KMS-11 (cell line): ENCODE results near the gene IFI16.

ENCODE experiments used
- H2AFZ ChIP-seq: fragments of 200-600 bp; sonication (generic); 2 replicates; pipeline ENCODE4 v1.6.1; 2016; ENCODE audit warnings: antibody characterized with exemption, mixed run types, low read depth
- H3K27ac ChIP-seq: fragments of 200-600 bp; sonication (generic); 2 replicates; pipeline ENCODE4 v1.6.1; 2016; ENCODE audit warnings: mild to moderate bottlenecking, mixed run types
- H3K27me3 ChIP-seq: fragments of 200-600 bp; sonication (generic); 2 replicates; pipeline ENCODE4 v1.6.1; 2017; ENCODE audit warnings: mild to moderate bottlenecking, low read depth, mixed run types, moderate library complexity; ENCODE audit not compliant: insufficient read depth
- H3K36me3 ChIP-seq: fragments of 200-600 bp; sonication (generic); 2 replicates; pipeline ENCODE4 v1.6.1; 2017; ENCODE audit warnings: mild to moderate bottlenecking, mixed run types; ENCODE audit not compliant: insufficient read depth
- H3K4me1 ChIP-seq: fragments of 200-600 bp; sonication (generic); 2 replicates; pipeline ENCODE4 v1.6.1; 2016; ENCODE audit warnings: mild to moderate bottlenecking, low read depth, mixed run types; ENCODE audit not compliant: poor library complexity, severe bottlenecking
- H3K4me2 ChIP-seq: fragments of 200-600 bp; sonication (generic); 2 replicates; pipeline ENCODE4 v1.7.0; 2016; ENCODE audit warnings: mild to moderate bottlenecking, mixed run types
- H3K4me3 ChIP-seq: fragments of 200-600 bp; sonication (generic); IDR thresholded peaks from 2 replicates; pipeline ENCODE4 v1.6.1; 2017; ENCODE audit warnings: low read depth, low read length, mixed read lengths; ENCODE audit not compliant: insufficient read depth
- H3K79me2 ChIP-seq: fragments of 200-600 bp; sonication (generic); 2 replicates; pipeline ENCODE4 v1.6.1; 2016; ENCODE audit warnings: low read depth, mixed run types; ENCODE audit not compliant: insufficient read depth
- H3K9ac ChIP-seq: fragments of 200-600 bp; sonication (generic); 2 replicates; pipeline ENCODE4 v1.6.1; 2016; ENCODE audit warnings: mild to moderate bottlenecking, mixed run types
- H4K20me1 ChIP-seq: fragments of 200-600 bp; sonication (generic); 2 replicates; pipeline ENCODE4 v1.6.1; 2016; ENCODE audit warnings: mild to moderate bottlenecking, mixed run types; ENCODE audit not compliant: insufficient read depth
- CTCF ChIP-seq: fragments of 200-600 bp; sonication (generic); conservative IDR thresholded peaks from 2 replicates; pipeline ENCODE4 v1.6.1; 2017; ENCODE audit warnings: low read depth, mild to moderate bottlenecking, antibody characterized with exemption, low read length, moderate library complexity, mixed read lengths

Gene IFI16

GRCh38 chr1:159090286-159091179 lies 80.8 kb downstream of the IFI16 start:
- H3K79me2 ChIP-seq = no peaks in the 10 kb centered on the region
- H3K4me3 ChIP-seq = no peak overlapping the region
- H3K4me2 ChIP-seq = no peak overlapping the region
- H3K27ac ChIP-seq = no peak overlapping the region
- no peaks in the 10 kb centered on the region for H3K36me3 ChIP-seq
- no peak for TF ChIP-seq CTCF
- H2AFZ ChIP-seq = no peak overlapping the region
- H3K27me3 ChIP-seq = no peaks in the 10 kb centered on the region
- no peaks in the 10 kb centered on the region for H3K4me1 ChIP-seq
- no peaks in the 10 kb centered on the region for H4K20me1 ChIP-seq
- no peak overlapping the region for H3K9ac ChIP-seq

- Histone ChIP-seq H3K9ac (no peak overlapping the region), H2AFZ (no peak overlapping the region), H3K4me3 (no peak overlapping the region), H3K36me3 (no peaks in the 10 kb centered on the region), H3K79me2 (no peaks in the 10 kb centered on the region), H3K27me3 (no peaks in the 10 kb centered on the region), H3K27ac (no peak overlapping the region), H3K4me2 (no peak overlapping the region), H3K4me1 (no peaks in the 10 kb centered on the region), H4K20me1 (no peaks in the 10 kb centered on the region)
- no peak for TF ChIP-seq CTCF
Observed at GRCh38 chr1:159091180-159091560, 81.5 kb downstream of the IFI16 start.

GRCh38 chr1:159091607-159092031 lies 81.9 kb downstream of the IFI16 start:
- no peak overlapping the region for H2AFZ ChIP-seq
- H3K79me2 ChIP-seq = no peaks in the 10 kb centered on the region
- no peaks in the 10 kb centered on the region for H3K27me3 ChIP-seq
- no peak overlapping the region for H3K4me2 ChIP-seq
- H3K36me3 ChIP-seq = no peaks in the 10 kb centered on the region
- H3K9ac ChIP-seq = no peak overlapping the region
- no peak overlapping the region for H3K27ac ChIP-seq
- H4K20me1 ChIP-seq = no peaks in the 10 kb centered on the region
- no peak overlapping the region for H3K4me3 ChIP-seq
- no peaks in the 10 kb centered on the region for H3K4me1 ChIP-seq
- no peak for TF ChIP-seq CTCF

- no peak overlapping the region for H3K4me2 ChIP-seq
- no peak overlapping the region for H3K4me3 ChIP-seq
- no peak for TF ChIP-seq CTCF
- no peaks in the 10 kb centered on the region for H3K27me3 ChIP-seq
- no peaks in the 10 kb centered on the region for H4K20me1 ChIP-seq
- H3K36me3 ChIP-seq = no peaks in the 10 kb centered on the region
- H3K9ac ChIP-seq = no peak overlapping the region
- no peaks in the 10 kb centered on the region for H3K4me1 ChIP-seq
- H2AFZ ChIP-seq = no peak overlapping the region
- H3K79me2 ChIP-seq = no peaks in the 10 kb centered on the region
- H3K27ac ChIP-seq = no peak overlapping the region
Observed at GRCh38 chr1:159092036-159092760, 82.5 kb downstream of the IFI16 start.
